Peyer's patch (tissue), 4 donors: ENCODE results near the gene SCP2. TPM values are rescaled to one million over a fixed set of nuclear protein-coding genes. Genes with fewer than 3 reads are reported as not detected.

Experiments
- DNase-seq, 3 donors: peaks; one replicate each; pipeline ENCODE4 v3.0.0-alpha.2; 2017 to 2019
- H3K27ac ChIP-seq, 4 donors: fragments of 200-600 bp; sonication (generic); one replicate each; pipeline ENCODE4 v1.5.1; 2016 to 2019
- H3K27me3 ChIP-seq, 2 donors: fragments of 200-600 bp; sonication (generic); one replicate each; pipeline ENCODE4 v1.5.1; 2019
- H3K36me3 ChIP-seq, 3 donors: fragments of 200-600 bp; sonication (generic); one replicate each; pipeline ENCODE4 v1.5.1; 2016 to 2019
- H3K4me1 ChIP-seq, 4 donors: fragments of 200-600 bp; sonication (generic); one replicate each; pipeline ENCODE4 v1.5.1; 2016 to 2019
- H3K4me3 ChIP-seq, 4 donors: fragments of 200-600 bp; sonication (generic); 1 replicate in 3 of 4; 2 replicates in 1 of 4; pipeline ENCODE4 v1.5.1; 2016 to 2019; ENCODE audit warnings: mild to moderate bottlenecking in 1 of 4
- H3K9me3 ChIP-seq, 4 donors: fragments of 200-600 bp; sonication (generic); one replicate each; pipeline ENCODE4 v1.5.1; 2016 to 2019; ENCODE audit warnings: mild to moderate bottlenecking in 1 of 4
- CTCF ChIP-seq, 6 experiments: fragments of 450-650 bp in 4 of 6; fragments of 200-600 bp in 2 of 6; sonication (generic) in 1 of 6; IDR thresholded peaks; one replicate each; pipeline ENCODE4 v1.5.1; 2017 to 2019; ENCODE audit warnings: antibody characterized with exemption in 6 of 6, mild to moderate bottlenecking in 3 of 6, moderate library complexity in 1 of 6
- POLR2A ChIP-seq, 2 donors: fragments of 450-650 bp; IDR thresholded peaks; one replicate each; pipeline ENCODE4 v1.5.1; 2017; ENCODE audit warnings: antibody characterized with exemption in 2 of 2, mild to moderate bottlenecking in 2 of 2, moderate library complexity in 2 of 2
- total RNA-seq, 4 donors: library from RNA; depleted of rRNA; stranded (reverse); fragments of >200 nt; gene quantifications; one replicate each; pipeline ENCODE4 v1.1.0, GENCODE V29; 2016

The SCP2 gene
- total RNA-seq, 4 donors from 2014 or later: 161 to 402 (median 219) TPM

- peaks cover 0 to 47% (median 0%) of the 10 kb centered on the region in 3 donors for H3K36me3 ChIP-seq
- TF ChIP-seq CTCF (IDR thresholded peaks at IDR 0.05) (no peak), POLR2A (IDR thresholded peaks at IDR 0.05) (no peak)
Measured at GRCh38 chr1:53038566-53038965, 111.5 kb downstream of the SCP2 start.

GRCh38 chr1:53043271-53043670 lies 116.2 kb downstream of the SCP2 start:
- Histone ChIP-seq H3K27ac (no peak overlapping the region), H3K9me3 (no peaks in the 10 kb centered on the region), H3K4me1 (peaks cover 0 to 7% (median 0%) of the 10 kb centered on the region in 4 donors), H3K4me3 (no peak overlapping the region), H3K36me3 (peaks cover 0 to 54% (median 0%) of the 10 kb centered on the region in 3 donors), H3K27me3 (no peaks in the 10 kb centered on the region)
- no peak for DNase-seq
- TF ChIP-seq CTCF (IDR thresholded peaks at IDR 0.05) (no peak), POLR2A (IDR thresholded peaks at IDR 0.05) (no peak)

More at GRCh38 chr1:53038566-53038965, 111.5 kb downstream of the SCP2 start:
- no peak overlapping the region for H3K27ac ChIP-seq
- no peaks in the 10 kb centered on the region for H3K27me3 ChIP-seq
- H3K4me3 ChIP-seq: no peak overlapping the region
- no peaks in the 10 kb centered on the region for H3K4me1 ChIP-seq
- H3K9me3 ChIP-seq: no peaks in the 10 kb centered on the region
- DNase-seq: no peak

- no peaks in the 10 kb centered on the region for H3K27me3 ChIP-seq
- peaks cover 0 to 7% (median 0%) of the 10 kb centered on the region in 4 donors for H3K4me1 ChIP-seq
- H3K9me3 ChIP-seq: no peaks in the 10 kb centered on the region
- H3K36me3 ChIP-seq: peaks cover 0 to 54% (median 0%) of the 10 kb centered on the region in 3 donors
- no peak for DNase-seq
- H3K4me3 ChIP-seq: no peak overlapping the region
- H3K27ac ChIP-seq: no peak overlapping the region
- TF ChIP-seq POLR2A (IDR thresholded peaks at IDR 0.05): no peak
Measured at GRCh38 chr1:53044926-53045325, 117.8 kb downstream of the SCP2 start.

GRCh38 chr1:53046930-53047329 lies 119.9 kb downstream of the SCP2 start:
- no peak overlapping the region for H3K4me3 ChIP-seq
- H3K27ac ChIP-seq: no peak overlapping the region
- no peak for DNase-seq
- H3K27me3 ChIP-seq: no peaks in the 10 kb centered on the region
- no peak for TF ChIP-seq POLR2A (IDR thresholded peaks at IDR 0.05)
- TF ChIP-seq CTCF (IDR thresholded peaks at IDR 0.05): no peak
- H3K4me1 ChIP-seq: peaks cover 0 to 7% (median 0%) of the 10 kb centered on the region in 4 donors
- H3K36me3 ChIP-seq: peaks cover 0 to 58% (median 0%) of the 10 kb centered on the region in 3 donors
- H3K9me3 ChIP-seq: no peaks in the 10 kb centered on the region

GRCh38 chr1:53047737-53048736 lies 121.0 kb downstream of the SCP2 start:
- Histone ChIP-seq H3K4me3 (no peak overlapping the region), H3K9me3 (no peaks in the 10 kb centered on the region), H3K36me3 (peaks cover 0 to 52% (median 0%) of the 10 kb centered on the region in 3 donors), H3K27ac (no peak overlapping the region), H3K4me1 (peaks cover 0 to 7% (median 0%) of the 10 kb centered on the region in 4 donors), H3K27me3 (no peaks in the 10 kb centered on the region)
- TF ChIP-seq CTCF (IDR thresholded peaks at IDR 0.05): no peak
- no peak for TF ChIP-seq POLR2A (IDR thresholded peaks at IDR 0.05)
- DNase-seq: no peak

- H3K36me3 ChIP-seq: peaks cover 0 to 59% (median 0%) of the 10 kb centered on the region in 3 donors
Measured at GRCh38 chr1:53048960-53049573, 122.0 kb downstream of the SCP2 start.

More at GRCh38 chr1:53048960-53049573, 122.0 kb downstream of the SCP2 start:
- Histone ChIP-seq H3K9me3 (no peaks in the 10 kb centered on the region), H3K4me1 (peaks cover 0 to 7% (median 0%) of the 10 kb centered on the region in 4 donors), H3K27ac (no peak overlapping the region), H3K4me3 (no peak overlapping the region), H3K27me3 (no peaks in the 10 kb centered on the region)
- no peak for TF ChIP-seq POLR2A (IDR thresholded peaks at IDR 0.05)
- no peak for TF ChIP-seq CTCF (IDR thresholded peaks at IDR 0.05)
- DNase-seq: no peak
